ENCODE results near the gene CAPN14. TPM values are rescaled to one million over a fixed set of nuclear protein-coding genes. Genes with fewer than 3 reads are reported as not detected.

The CAPN14 gene
- total RNA-seq, 1 donor from 2014 or later = 0.14 TPM

- no peak overlapping the region for H2AFZ ChIP-seq (ENCODE audit: low read depth, low read length)
- no peak for TF ChIP-seq EZH2 (IDR thresholded peaks at IDR 0.05; ENCODE audit: insufficient read depth, low read length)
- TF ChIP-seq, protein P1, sequence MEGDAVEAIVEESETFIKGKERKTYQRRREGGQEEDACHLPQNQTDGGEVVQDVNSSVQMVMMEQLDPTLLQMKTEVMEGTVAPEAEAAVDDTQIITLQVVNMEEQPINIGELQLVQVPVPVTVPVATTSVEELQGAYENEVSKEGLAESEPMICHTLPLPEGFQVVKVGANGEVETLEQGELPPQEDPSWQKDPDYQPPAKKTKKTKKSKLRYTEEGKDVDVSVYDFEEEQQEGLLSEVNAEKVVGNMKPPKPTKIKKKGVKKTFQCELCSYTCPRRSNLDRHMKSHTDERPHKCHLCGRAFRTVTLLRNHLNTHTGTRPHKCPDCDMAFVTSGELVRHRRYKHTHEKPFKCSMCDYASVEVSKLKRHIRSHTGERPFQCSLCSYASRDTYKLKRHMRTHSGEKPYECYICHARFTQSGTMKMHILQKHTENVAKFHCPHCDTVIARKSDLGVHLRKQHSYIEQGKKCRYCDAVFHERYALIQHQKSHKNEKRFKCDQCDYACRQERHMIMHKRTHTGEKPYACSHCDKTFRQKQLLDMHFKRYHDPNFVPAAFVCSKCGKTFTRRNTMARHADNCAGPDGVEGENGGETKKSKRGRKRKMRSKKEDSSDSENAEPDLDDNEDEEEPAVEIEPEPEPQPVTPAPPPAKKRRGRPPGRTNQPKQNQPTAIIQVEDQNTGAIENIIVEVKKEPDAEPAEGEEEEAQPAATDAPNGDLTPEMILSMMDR (IDR thresholded peaks at IDR 0.05; ENCODE audit: insufficient read depth, low read depth, low read length) = no peak
- no peak overlapping the region for H3K27ac ChIP-seq (ENCODE audit: low read depth, low read length)
- H3K4me3 ChIP-seq (ENCODE audit: insufficient read depth, low read depth, low read length) = no peak overlapping the region
- H4K20me1 ChIP-seq (ENCODE audit: insufficient read depth, low read length) = no peaks in the 10 kb centered on the region
- no peaks in the 10 kb centered on the region for H3K4me1 Mint-ChIP-seq (ENCODE audit: low read depth, unreplicated experiment)
- H3K36me3 Mint-ChIP-seq (ENCODE audit: low read depth, unreplicated experiment) = no peaks in the 10 kb centered on the region
- no peak for DNase-seq (ENCODE audit: low read depth)
- no peak overlapping the region for H3K9ac ChIP-seq (ENCODE audit: low read length)
- H3K4me2 ChIP-seq (ENCODE audit: low read length) = no peak overlapping the region
- no peaks in the 10 kb centered on the region for H3K4me1 ChIP-seq (ENCODE audit: insufficient read depth, low read length)
- no peaks in the 10 kb centered on the region for H3K79me2 ChIP-seq (ENCODE audit: insufficient read depth, low read length)
- no peaks in the 10 kb centered on the region for H3K36me3 ChIP-seq (ENCODE audit: insufficient read depth, low read length)
- FAIRE-seq = no peak
- no peaks in the 10 kb centered on the region for H3K27me3 ChIP-seq (ENCODE audit: insufficient read depth, low read length)
- peaks cover 3% of the 10 kb centered on the region for H3K9me3 ChIP-seq (ENCODE audit: insufficient read depth, low read depth, low read length)
- H3K27ac Mint-ChIP-seq (ENCODE audit: unreplicated experiment) = no peak overlapping the region
- H3K27me3 Mint-ChIP-seq (ENCODE audit: low read depth, unreplicated experiment) = peaks cover 12% of the 10 kb centered on the region
- H3K9me3 Mint-ChIP-seq (ENCODE audit: unreplicated experiment) = peaks cover 4% of the 10 kb centered on the region
- H3K4me3 Mint-ChIP-seq (ENCODE audit: unreplicated experiment) = no peak overlapping the region
Measured at GRCh38 chr2:31196622-31197021, 20.7 kb downstream of the CAPN14 start.

DNA sequence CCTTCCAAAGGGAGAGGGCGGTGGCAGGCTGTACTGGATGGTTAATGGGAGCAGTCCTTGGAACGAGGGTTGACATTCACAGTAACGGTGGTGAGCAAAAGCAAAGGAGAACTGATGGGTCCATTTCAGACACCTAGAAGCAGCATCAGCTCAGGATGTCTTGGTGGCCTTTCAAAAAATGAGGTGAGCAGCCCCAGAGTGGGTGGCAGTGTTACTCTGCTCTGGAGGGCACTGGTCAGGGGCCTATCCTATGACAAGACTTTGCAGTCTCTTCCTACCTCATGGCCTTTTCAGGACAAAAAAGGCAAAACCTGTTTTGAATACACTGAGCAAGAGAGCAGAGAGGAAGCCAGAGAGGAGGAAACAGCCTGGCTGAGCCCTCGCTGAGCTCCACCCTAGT, 23.5 kb downstream of the CAPN14 start:
- Mint-ChIP-seq H3K36me3 (ENCODE audit: low read depth, unreplicated experiment) (no peaks in the 10 kb centered on the region), H3K9me3 (ENCODE audit: unreplicated experiment) (peaks cover 2% of the 10 kb centered on the region), H3K27ac (ENCODE audit: unreplicated experiment) (no peak overlapping the region), H3K4me3 (ENCODE audit: unreplicated experiment) (no peak overlapping the region), H3K4me1 (ENCODE audit: low read depth, unreplicated experiment) (no peaks in the 10 kb centered on the region), H3K27me3 (ENCODE audit: low read depth, unreplicated experiment) (peaks cover 12% of the 10 kb centered on the region)
- H3K4me2 ChIP-seq (ENCODE audit: low read length) = no peak overlapping the region
- no peak overlapping the region for H3K4me3 ChIP-seq (ENCODE audit: insufficient read depth, low read depth, low read length)
- H4K20me1 ChIP-seq (ENCODE audit: insufficient read depth, low read length) = no peaks in the 10 kb centered on the region
- H3K4me1 ChIP-seq (ENCODE audit: insufficient read depth, low read length) = no peaks in the 10 kb centered on the region
- H3K27me3 ChIP-seq (ENCODE audit: insufficient read depth, low read length) = no peaks in the 10 kb centered on the region
- H3K9me3 ChIP-seq (ENCODE audit: insufficient read depth, low read depth, low read length) = no peaks in the 10 kb centered on the region
- H3K27ac ChIP-seq (ENCODE audit: low read depth, low read length) = no peak overlapping the region
- no peak overlapping the region for H3K9ac ChIP-seq (ENCODE audit: low read length)
- no peak overlapping the region for H2AFZ ChIP-seq (ENCODE audit: low read depth, low read length)
- no peaks in the 10 kb centered on the region for H3K36me3 ChIP-seq (ENCODE audit: insufficient read depth, low read length)
- TF ChIP-seq, protein P1 (IDR thresholded peaks at IDR 0.05; ENCODE audit: insufficient read depth, low read depth, low read length) = no peak
- TF ChIP-seq EZH2 (IDR thresholded peaks at IDR 0.05; ENCODE audit: insufficient read depth, low read length) = no peak
- DNase-seq (ENCODE audit: low read depth) = no peak
- no peak for FAIRE-seq
- H3K79me2 ChIP-seq (ENCODE audit: insufficient read depth, low read length) = no peaks in the 10 kb centered on the region

GRCh38 chr2:31192851-31193392, 24.4 kb downstream of the CAPN14 start:
- Histone ChIP-seq H3K27ac (ENCODE audit: low read depth, low read length) (no peak overlapping the region), H3K4me1 (ENCODE audit: insufficient read depth, low read length) (no peaks in the 10 kb centered on the region), H3K36me3 (ENCODE audit: insufficient read depth, low read length) (no peaks in the 10 kb centered on the region), H3K9ac (ENCODE audit: low read length) (no peak overlapping the region), H3K79me2 (ENCODE audit: insufficient read depth, low read length) (no peaks in the 10 kb centered on the region), H3K4me3 (ENCODE audit: insufficient read depth, low read depth, low read length) (no peak overlapping the region), H3K4me2 (ENCODE audit: low read length) (no peak overlapping the region), H2AFZ (ENCODE audit: low read depth, low read length) (no peak overlapping the region), H3K27me3 (ENCODE audit: insufficient read depth, low read length) (no peaks in the 10 kb centered on the region), H3K9me3 (ENCODE audit: insufficient read depth, low read depth, low read length) (no peaks in the 10 kb centered on the region), H4K20me1 (ENCODE audit: insufficient read depth, low read length) (no peaks in the 10 kb centered on the region)
- Mint-ChIP-seq H3K9me3 (ENCODE audit: unreplicated experiment) (peaks cover 2% of the 10 kb centered on the region), H3K27me3 (ENCODE audit: low read depth, unreplicated experiment) (peaks cover 14% of the 10 kb centered on the region), H3K27ac (ENCODE audit: unreplicated experiment) (no peak overlapping the region), H3K4me3 (ENCODE audit: unreplicated experiment) (no peak overlapping the region), H3K4me1 (ENCODE audit: low read depth, unreplicated experiment) (no peaks in the 10 kb centered on the region), H3K36me3 (ENCODE audit: low read depth, unreplicated experiment) (no peaks in the 10 kb centered on the region)
- DNase-seq (ENCODE audit: low read depth) (no peak), FAIRE-seq (no peak)
- TF ChIP-seq, protein P1 (IDR thresholded peaks at IDR 0.05; ENCODE audit: insufficient read depth, low read depth, low read length) = no peak
- no peak for TF ChIP-seq EZH2 (IDR thresholded peaks at IDR 0.05; ENCODE audit: insufficient read depth, low read length)

Data from astrocyte (in vitro differentiated cells and primary cell).